ENCODE measurements around the gene EHD4.

Gene EHD4

DNA sequence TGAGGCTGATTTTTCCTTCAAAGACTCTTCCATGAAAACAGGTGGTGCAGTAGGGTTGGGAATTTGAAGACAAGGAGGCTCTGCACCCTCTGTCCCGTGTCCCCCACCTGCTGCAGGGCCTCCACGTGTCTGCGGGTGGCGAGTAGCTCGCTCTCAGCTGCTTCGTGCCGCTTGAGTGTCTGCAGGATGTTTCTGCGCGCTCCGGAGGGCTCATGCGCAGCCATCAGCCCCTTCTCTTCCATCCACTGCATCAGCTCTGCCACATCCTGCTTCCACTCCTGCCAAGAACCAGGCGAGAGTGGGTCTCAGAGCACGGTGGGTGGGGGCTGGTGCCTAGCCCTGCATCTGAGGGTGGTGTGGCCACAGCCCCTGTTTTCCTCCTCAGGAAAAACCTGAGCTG is 96.3 kb downstream of the EHD4 start:
- DNase-seq: no peak

DNA sequence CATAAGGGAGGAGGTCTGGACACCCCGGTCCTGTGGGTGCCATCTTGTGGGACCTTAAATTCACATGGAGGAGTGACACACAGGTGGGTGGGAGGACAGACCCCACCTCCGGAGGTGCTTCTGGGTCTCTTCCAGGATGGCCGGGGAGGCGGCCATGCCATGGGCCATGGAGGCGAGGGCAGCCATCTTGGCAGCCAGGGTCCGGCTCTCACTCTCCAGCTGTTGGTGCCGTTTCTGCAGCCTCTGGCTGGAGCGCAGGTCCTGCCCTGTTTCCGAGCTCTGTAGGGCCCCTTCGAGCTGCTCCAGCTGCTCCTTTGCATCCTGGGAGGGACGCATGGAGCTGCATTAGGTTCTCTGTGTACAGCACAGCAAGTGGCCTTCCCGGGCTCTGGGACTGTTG is 97.6 kb downstream of the EHD4 start:
- DNase-seq: no peak

DNA sequence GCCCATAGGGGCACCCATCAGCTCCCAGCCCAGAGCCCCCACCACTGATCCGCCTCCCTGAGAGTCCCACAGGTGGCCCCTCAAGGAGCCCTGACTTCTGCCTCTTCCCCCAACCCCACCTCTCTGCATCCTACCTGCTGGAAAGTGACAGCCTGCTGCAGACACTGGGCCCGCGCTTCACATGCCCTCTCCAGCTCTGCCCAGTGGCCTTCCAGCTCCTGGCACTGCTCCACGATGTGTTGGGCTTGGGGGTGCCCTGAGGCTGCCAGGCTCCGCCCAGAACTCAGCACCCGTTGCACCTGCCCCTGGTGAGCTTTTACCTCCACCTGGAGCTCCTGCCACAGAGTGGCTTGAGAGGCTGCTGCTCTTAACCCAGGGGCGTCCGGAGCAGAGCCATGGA is 98.6 kb downstream of the EHD4 start:
- DNase-seq: no peak

DNA sequence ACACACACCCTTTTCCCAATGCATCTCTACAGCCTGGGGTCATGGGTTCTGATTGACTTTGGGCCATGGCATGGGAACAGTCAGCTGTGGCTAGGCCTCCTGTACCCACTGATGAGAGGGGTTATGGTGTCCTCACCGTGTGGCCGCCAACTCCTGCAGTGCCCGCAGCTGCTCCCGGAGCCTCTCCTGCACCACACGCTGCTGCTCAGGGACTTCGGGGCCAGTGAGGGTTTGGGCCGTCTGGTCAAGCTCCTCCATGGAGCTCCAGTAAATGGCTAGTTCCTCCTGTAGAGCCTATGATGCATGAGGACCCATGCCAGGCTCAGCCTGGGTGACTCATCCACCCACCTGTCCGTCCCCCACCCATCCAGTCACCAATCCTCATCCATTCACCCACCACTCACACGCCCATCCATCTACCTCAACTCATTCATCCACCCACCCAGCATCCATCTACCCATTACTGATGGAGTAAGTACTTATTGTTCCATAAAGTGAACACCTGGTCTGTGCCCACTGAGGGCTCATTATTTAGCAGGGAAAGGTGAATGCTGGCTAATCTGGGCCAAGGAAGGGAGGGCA is 100.1 kb downstream of the EHD4 start:
- no peak for DNase-seq

DNA sequence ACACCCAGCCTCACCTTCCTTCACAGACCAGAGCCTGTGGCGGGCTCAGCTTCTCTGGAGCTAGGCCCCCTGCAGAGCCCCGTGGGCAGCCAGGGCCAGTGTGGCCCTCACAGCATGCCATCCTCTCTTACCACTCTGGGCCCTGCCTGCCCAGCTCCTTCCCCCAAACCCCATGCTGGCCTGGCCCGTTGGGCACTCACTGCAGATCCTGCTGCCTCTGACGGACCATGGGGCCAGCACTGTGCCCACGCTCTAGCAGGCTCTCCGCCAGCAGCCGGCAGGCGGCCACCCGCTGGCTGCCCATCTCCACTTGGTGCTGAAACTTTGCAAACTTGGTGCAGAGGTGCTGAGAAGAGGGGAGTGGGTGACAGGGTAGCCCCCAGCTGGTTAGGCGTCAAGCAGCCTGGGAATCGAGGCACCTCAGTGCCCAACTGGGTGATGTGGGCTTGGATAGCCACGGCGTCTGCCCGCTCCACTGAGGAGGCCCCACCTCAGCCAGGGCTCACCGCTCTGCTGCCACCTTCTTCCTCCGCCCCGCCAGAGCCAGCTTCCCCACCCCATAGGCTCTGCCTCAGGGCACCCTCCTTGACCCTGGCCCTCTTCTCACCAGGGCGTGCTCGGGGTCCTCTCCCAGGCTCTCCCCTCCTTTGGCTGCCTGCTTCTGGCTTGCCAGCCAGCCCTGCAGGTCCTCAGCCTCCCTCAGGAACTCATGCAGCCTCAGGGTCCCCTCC is 101.0 kb downstream of the EHD4 start:
- no peak for DNase-seq

DNA sequence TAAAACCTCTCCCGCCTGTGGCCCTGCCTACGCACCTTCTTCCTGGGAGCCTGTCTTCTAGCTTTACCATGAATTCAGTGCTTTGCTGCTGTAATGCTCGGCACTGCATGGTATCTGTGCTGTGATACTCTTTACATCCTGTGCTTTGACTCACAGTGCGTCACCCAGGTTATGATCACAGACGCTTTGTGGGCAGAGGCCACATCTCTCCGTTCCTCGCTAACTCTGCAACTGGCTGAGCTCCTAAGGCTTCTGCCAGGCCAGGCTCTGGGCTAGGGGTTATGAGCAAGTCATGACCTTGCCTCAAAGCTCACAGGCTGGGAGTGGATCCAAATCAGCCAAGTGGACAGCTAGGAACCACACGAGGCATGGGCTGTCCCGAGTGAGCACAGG is 101.7 kb downstream of the EHD4 start:
- no peak for DNase-seq

DNA sequence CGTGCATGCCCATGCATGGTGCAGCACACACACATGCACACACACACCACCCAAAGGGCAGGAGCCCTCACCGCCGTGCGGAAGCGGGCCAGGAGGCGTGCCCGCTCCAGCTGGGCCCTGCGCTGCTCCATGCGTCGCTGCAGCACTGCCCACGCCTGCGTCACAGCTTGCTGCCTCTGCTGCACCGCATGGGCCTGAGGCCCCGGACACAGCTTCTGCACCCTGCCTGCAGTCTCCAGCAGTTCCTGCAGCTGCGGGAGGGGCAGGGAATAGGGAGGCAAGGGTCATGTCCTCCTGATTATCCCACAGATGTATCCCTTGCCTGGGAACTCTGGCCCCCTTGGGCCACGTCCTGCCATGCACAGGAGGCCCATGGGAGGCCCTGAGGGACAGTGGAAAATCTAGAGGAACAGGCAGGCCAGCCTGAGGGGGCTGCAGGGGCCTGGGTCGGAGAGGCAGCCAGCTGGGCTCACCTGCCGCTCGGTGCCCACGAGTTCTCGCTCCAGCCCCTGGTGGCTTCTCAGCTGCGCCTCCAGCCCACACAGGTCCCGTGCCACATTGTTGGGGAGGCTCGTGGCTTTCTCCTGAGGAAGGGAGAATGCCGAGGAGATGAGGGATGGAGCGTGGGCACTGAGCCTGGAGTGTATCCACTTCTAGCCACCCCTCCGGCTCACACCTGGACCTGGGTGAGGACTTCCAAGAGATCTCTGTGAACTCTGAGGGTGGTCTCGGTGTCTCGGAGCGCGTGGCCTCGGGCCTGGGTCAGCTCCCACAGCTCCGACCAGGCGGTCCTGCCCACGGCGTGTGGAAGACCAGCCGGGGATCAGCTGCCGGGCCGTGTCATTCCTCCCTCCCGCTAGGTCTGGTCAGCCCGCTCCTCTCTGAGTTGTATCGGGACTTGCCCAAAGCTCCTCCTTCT is 102.3 kb downstream of the EHD4 start:
- DNase-seq: no peak

DNA sequence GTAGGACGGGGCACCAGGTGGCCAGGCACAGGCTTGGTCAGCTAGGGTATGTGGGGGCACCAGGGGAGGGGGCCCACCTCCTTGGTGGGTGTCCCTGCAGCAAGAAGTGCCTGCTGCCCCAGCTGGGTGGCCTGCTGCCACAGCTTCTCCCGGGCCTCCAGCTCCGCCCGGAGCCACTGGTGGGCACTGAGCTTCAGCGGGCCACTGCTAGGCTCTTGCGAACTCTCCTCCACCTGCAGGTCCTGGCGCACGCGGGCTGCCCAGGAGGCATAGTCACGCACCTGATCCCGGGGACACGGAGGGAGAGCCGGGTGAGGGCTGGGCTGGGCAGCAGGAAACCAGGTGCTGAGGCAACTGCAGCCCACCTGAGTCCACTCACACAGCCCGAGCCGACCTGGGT is 104.0 kb downstream of the EHD4 start:
- DNase-seq: no peak

DNA sequence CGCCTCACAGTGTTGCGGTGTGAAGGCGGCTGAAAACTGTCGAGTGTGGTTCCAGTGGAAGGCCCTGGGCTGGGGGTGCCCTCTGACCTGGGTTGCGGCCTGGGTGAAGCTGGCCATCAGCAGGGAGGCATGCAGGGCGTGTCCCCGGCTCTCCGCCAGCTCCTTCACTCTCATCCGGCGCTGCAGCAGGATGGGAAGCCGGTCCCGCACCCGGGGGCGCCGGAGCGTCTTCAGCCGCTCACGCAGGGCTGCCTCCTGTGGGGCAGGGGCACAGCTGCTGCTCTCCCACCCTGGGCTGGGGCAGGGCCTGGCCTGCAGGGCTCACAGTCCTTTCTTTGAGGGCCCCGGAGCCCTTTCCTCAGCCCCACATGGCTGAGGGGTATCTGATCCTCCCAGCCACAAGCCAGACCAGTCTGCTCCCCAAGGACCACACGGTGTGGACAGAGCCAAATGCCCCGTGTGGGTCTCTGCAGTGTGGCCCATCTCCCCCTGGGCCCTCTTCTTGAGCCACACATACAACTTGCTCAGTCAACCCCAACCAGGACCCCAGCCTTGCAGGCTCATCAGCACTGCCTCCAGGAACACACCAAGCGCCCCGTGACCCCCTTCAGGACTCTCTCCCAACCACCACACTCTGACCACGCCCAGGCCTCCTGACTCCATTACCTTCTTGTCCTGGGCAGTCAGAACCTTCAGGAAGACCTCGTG is 105.3 kb downstream of the EHD4 start:
- no peak for DNase-seq

DNA sequence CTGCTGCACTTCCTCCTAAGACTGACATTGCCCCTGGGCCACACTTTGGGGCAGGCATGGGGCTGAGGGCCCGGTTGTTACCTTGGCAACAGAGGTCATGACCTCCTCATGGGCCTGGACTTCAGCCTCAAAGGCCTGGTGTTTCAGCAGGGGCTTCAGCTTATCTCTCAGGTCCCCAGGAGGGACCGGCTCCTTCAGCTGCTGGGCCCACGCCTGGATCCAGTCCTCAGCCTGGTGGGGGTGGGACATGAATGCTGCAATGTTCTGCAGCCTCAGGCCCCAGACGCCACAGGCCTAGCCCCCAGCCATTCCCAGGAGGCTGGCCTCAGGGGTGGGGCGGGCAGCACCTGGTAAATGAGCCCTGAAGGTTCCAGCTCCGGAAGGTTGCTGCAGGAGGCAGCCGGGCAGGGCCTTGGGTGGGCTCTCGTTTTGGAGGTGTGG is 106.1 kb downstream of the EHD4 start:
- no peak for DNase-seq

DNA sequence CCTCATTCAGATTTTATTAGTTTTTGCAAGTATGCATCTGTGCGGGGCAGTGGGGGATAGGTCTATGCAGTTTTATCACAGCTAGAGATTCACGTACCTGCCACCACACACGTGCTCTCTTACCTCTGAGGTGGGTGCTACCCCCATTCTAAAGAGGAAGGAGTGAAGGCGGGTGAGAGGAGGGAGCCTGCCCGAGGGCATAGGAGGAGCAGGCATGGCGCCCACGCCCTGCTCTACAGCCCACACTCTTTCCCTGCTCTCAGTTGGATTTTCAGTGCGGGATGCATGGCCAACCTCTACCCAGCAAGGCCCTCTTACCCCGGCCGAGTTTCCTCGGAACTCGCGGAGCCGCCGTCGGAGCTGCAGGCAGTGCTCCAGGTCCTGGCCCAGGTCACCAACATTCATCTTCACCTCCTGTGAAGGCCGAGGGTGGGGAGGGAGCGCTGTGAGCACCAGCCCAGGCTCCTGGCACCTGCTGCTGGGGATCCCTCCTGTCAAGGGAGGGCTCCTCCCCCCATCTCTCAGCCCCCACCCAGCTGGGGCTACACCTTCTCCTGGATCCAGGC is 106.8 kb downstream of the EHD4 start:
- no peak for DNase-seq

DNA sequence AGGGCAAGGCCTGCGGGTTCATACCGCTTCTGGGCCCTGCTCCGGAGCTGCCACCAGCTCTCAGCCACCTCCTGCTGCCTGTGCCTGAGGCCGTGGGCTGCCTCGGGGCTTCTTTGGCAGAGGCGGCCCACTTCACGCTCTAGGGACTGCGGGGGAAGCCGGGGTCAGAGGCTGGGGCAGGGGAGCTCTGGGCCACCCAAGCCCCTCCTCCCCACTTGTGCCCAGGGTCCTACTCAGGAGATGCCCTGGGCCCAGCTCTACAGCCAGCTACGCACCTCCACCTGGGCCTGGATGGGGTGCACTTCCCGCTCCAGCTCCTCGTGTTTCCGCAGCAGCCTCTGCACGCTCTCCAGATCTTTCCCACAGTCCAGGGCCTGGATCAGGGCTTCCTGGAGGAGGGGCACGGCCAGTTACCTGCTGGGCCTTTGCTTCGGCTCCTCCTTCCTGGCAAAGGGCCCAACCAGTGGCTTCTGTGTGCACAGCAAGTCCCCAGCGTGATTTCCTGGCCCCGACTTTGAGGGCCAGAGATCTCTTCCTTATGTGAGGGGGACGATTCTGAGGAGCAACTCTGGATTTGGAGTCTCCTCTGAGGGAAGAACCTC is 109.7 kb downstream of the EHD4 start:
- no peak for DNase-seq

DNA sequence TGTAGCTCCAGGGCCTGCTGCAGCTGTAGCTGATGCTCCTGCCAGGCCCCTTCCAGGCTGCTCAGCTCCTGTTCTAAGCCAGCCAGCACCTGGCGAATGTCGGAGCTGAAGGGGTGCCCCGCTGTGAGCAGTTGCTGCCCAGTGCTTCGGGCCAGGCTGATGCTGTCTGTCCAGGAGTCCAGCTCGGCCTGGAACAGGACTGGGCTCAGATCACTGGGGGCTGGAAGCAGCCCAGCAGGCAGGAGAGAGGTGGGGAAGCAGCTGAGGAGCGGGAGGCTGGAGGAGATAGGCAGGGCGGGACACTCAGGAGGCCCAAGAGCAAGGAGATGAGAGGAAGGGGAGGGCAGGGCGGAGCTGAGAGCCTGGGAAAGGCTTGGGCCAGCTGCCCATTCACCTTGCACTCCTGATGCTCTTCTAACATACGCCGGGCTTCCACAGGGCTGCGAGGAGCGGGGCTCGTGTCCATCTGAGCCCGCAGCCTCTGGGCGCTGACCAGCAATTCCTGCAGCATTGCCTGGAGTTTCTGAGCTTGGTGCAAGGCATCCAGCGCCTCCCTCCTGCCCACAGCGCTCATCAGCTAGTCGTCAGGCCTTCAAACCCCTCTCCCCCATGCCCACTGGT is 110.5 kb downstream of the EHD4 start:
- DNase-seq: peak in 1 of 2 experiments; percentile 32

DNA sequence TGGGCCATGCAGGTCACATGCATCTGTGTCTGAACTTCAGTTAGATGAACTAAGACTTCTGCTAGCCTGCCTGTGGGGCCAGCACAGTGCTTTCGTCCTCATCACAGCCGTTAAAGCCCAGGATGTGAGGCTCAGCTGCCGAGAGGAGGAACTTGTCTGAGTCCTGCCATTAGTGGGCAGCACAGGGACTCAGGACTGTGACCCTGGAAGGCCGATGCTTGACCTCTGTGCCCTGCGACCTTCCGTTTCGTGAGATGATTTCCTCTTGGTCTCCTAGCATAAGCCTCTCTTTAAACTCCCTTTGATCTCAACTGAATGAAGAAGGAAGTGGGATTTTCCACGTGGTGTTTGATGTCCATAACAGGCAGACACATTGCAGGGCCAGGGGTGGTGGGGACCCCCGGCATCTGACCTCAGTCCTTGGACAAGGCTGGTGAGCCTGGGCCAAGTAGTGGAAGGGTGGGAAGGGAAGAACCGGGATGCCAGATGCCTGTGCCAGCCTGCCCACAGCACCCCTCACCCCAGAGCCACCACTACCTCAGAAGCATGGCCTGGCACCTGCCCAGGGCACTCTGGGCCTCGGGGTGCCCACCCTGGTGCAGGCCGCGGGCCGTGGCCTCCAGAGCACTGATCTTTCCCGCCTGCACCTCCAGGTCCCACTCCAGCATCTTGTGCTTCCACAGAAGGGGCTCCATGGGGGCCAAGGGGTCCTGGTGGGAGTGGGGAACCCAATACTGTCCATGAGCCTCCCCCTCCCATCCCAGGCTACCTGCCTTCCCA is 112.1 kb downstream of the EHD4 start:
- no peak for DNase-seq

DNA sequence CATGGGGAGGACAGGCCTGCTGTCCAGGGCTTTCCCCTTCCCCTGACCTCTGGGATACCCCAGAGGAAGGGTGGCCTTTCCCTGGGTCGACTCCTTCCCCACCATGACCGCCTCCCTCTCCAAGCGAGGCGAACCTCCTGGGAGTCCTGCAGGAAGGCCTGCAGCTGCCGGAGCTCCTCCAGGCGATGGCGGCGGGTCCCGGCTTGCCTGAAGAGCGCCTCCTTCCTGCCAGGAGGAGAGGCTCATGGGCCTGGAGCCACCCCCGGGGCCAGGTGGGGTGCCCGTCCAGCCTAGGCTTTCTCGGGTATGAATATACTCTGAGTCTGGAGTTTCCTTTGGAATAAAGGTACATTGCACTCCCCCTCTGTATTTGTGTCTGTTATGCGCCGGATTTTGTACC is 113.6 kb downstream of the EHD4 start:
- DNase-seq: no peak

DNA sequence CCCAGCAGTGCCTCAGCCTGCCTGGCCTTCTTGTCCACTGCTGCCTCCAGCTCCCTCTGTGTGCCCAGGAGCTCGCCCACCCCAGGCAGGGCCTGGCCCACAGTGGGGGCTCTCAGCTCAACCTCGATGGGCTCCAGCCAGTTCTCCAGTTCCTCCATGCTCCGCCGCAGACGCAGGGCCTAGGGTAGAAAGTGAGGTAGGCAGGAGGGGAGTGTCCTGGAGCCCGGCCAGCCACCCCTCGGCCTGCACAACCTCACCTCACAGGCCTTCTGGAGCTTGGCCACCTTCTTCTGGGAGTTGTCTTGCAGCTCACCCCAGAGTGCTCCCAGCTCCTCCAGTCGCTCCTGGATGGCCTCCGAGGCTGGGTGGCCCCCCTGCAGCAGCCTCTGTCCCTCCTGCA is 115.0 kb downstream of the EHD4 start:
- no peak for DNase-seq

DNA sequence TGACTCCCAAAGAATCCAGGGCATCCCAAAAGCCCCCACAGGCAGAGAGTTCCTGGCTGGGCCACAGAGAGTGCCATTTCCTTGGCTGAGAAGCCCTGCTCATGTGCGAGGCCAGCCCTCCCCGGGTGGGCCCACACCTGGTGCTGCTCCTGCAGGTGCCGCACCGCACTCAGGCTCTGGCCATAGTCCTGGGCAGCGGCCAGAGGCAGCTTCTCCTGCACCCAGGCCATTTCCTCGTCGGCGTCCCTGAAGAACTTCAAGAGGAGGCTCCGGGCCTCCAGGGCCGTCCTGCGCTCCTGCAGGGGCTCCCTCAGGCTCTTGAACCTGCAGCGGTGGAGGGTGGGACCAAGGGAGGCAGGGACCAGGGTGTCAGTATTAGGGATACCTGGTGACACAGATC is 115.6 kb downstream of the EHD4 start:
- no peak for DNase-seq

DNA sequence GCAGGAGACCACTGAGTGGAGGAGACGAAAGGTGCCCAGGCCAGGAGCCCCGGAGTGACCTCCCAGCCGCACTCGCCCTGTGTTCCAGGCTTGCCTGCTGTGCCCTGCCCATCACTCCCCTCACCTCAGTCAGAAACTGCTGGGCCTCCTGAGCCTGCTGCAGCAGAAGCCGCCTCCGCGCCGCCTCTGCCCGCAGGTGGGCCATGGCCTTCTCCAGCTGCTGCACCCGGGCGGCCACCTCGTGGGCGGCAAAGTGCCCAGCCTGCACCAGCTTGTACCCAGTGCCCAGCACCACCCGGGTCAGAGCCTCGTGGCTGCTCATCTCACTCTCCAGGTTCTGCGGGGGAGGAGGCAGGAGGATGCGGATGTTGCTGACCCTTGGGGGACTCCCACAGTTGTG is 116.1 kb downstream of the EHD4 start:
- DNase-seq: no peak

DNA sequence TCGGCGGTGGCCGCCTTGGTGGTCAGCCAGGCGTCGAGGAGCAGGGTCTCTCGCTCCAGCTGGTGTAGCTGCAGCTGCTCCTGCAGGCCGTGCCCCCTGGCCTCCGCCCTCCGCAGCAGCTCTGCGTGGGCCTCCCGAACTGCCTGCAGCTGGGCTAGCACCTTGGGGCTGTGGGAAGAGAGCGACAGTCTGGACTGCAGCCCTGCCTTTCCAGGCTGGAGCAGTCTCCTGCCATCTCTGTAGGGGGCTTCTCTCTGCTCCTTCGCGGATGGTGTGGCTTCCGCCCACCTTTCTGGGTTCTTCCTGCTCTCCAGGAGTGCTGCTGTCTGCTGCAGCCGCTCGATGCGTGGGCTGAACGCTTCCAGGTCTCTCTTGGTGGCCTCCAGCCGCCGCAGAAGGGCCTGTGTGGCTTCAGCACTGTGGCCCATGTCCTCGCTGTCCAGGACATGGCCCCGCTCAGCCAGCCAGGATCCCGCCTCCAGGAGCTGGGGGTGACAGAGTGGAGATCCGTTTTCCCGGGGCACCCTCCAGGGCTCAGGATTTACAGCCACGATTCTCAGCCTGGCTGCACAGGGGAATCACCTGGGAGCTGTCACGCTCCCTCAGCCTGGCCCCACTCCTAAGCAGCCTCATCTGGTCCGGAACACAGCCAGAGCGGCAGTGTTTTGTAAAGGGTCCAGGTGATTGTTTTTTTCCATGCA is 116.9 kb downstream of the EHD4 start:
- no peak for DNase-seq

DNA sequence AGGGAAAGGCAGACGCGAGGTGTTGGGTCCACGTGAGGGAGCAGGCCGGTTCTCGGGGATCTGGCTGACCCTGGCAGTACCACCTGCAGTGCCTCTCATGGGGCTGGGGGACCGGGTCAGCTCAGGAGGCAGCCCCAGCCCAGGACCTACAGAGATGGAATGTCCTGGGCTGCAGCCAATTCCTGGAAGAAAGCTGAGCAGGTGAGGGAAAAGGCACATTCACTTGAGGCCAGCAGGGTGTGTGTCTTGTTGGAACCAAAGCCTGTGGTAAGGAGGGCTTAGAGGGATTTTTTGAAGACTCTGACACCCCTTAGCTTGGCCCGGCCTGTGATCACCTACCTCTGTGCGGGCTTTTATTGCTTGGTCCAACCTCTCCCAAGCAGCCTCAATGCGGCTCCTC is 117.9 kb downstream of the EHD4 start:
- DNase-seq: no peak

DNA sequence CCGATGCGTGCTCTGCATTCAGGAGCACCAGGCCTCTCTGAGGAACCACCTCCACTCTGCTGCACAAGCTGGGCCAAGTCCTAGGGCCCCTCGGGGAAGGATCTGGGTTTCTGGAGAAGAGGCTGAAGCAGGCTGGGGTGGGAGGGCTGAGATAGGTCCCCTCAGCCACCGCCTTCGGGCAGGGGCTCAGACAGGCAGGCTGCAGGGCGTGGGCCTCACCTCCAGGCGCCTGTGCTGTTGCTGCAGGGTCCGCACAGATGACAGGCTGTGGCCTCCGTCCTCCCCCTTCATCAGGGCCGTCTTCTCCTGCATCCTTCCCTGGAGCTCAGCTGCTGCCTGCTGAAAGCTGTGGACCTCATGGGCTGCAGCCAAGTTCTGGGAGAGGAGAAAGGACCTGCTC is 118.5 kb downstream of the EHD4 start:
- no peak for DNase-seq

Data from NCI-H524 (cell line).